Gastrocnemius medialis (tissue), 4 donors: Measurements from ENCODE around the gene PCGF6.

Source experiments
- POLR2A ChIP-seq, 2 donors: fragments of 450-650 bp; IDR thresholded peaks; one replicate each; pipeline ENCODE4 v1.6.1; 2017; ENCODE audit warnings: antibody characterized with exemption in 2 of 2, mild to moderate bottlenecking in 2 of 2, moderate library complexity in 2 of 2
- TF ChIP-seq, protein P1 (sequence below), 5 experiments: fragments of 450-650 bp in 3 of 5; fragments of 200-600 bp in 2 of 5; sonication (generic) in 2 of 5; IDR thresholded peaks in 4 of 5; conservative IDR thresholded peaks in 1 of 5; 1 replicate in 4 of 5; 2 replicates in 1 of 5; pipeline ENCODE4 v1.5.1; 2016 to 2019; ENCODE audit warnings: antibody characterized with exemption in 5 of 5, mild to moderate bottlenecking in 3 of 5, moderate library complexity in 3 of 5

DNA sequence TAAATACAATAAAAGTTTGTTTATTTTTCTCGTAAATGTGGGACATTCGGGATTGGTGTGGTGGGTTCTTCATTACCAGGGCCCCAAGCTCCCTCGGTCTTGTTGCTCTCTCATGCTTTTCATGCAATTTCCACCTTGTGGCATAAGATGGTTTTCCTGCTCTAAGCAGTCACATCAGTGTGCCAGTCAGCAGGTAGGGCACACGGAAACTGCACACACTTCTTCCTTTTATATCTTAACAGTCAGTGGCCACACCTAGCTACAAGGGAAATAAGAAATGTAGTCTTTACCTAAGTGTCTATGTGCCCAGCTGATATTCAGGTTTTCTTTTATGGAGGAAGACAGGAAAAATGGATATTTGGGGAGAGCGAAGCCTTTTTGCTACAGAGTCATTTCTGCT is 23.3 kb upstream of the PCGF6 start:
- TF ChIP-seq, protein P1, sequence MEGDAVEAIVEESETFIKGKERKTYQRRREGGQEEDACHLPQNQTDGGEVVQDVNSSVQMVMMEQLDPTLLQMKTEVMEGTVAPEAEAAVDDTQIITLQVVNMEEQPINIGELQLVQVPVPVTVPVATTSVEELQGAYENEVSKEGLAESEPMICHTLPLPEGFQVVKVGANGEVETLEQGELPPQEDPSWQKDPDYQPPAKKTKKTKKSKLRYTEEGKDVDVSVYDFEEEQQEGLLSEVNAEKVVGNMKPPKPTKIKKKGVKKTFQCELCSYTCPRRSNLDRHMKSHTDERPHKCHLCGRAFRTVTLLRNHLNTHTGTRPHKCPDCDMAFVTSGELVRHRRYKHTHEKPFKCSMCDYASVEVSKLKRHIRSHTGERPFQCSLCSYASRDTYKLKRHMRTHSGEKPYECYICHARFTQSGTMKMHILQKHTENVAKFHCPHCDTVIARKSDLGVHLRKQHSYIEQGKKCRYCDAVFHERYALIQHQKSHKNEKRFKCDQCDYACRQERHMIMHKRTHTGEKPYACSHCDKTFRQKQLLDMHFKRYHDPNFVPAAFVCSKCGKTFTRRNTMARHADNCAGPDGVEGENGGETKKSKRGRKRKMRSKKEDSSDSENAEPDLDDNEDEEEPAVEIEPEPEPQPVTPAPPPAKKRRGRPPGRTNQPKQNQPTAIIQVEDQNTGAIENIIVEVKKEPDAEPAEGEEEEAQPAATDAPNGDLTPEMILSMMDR (IDR thresholded peaks at IDR 0.05 in 4 of 5, conservative IDR thresholded peaks at IDR 0.05 in 1 of 5) = no peak
- no peak for TF ChIP-seq POLR2A (IDR thresholded peaks at IDR 0.05)
